ENCODE data around the gene SEPHS1. TPM values are rescaled to one million over a fixed set of nuclear protein-coding genes. Genes with fewer than 3 reads are reported as not detected.

The SEPHS1 gene
- polyA plus RNA-seq, 1 experiment, result 76.9 TPM

- H3K4me3 ChIP-seq (ENCODE audit: low read depth, low read length), result no peak overlapping the region
- H3K27ac ChIP-seq (ENCODE audit: low read depth, low read length), result no peak overlapping the region
- H3K9me3 ChIP-seq (ENCODE audit: control insufficient read depth, insufficient read depth, low read length), result no peaks in the 10 kb centered on the region
- no peak for DNase-seq (ENCODE audit: low read depth, low spot score)
- POLR2A ChIA-PET, result interaction anchor here (0.6 kb wide), 2 partner anchors 17 to 1780 kb away, joined by 3 to 12 read pairs; no protein-coding TSS in a partner anchor
- CTCF ChIA-PET, result interaction anchor here (0.6 kb wide), 1 partner anchor 49 kb away, joined by 6 read pairs; no protein-coding TSS in a partner anchor
- no peak for TF ChIP-seq CTCF (IDR thresholded peaks at IDR 0.05; ENCODE audit: low read depth, low read length)
- H3K27me3 ChIP-seq (ENCODE audit: control insufficient read depth, insufficient read depth, low read length), result no peaks in the 10 kb centered on the region
Measured at GRCh38 chr10:13268841-13269240, 79.3 kb downstream of the SEPHS1 start.

GRCh38 chr10:13268310-13268709 lies 79.8 kb downstream of the SEPHS1 start:
- Histone ChIP-seq H3K9me3 (ENCODE audit: control insufficient read depth, insufficient read depth, low read length) (no peaks in the 10 kb centered on the region), H3K27ac (ENCODE audit: low read depth, low read length) (no peak overlapping the region), H3K27me3 (ENCODE audit: control insufficient read depth, insufficient read depth, low read length) (no peaks in the 10 kb centered on the region), H3K4me3 (ENCODE audit: low read depth, low read length) (no peak overlapping the region)
- TF ChIP-seq CTCF (IDR thresholded peaks at IDR 0.05; ENCODE audit: low read depth, low read length), result no peak
- no peak for DNase-seq (ENCODE audit: low read depth, low spot score)
- ChIA-PET CTCF (interaction anchor here (1.0 to 1.3 kb wide), 2 partner anchors 8 to 35 kb away, joined by 3 read pairs; no protein-coding TSS in a partner anchor), POLR2A (interaction anchor here (0.6 kb wide), 2 partner anchors 17 to 1781 kb away, joined by 3 to 12 read pairs; no protein-coding TSS in a partner anchor)

Other genes starting within 250 kb of the SEPHS1 start
- 73.8 and 82.7 TPM in 2 replicates for gene OPTN, start 248.1 kb downstream of the SEPHS1 start, polyA plus RNA-seq (2011; rRNA removed)
- 2.0 and 2.6 TPM in 2 replicates for gene MCM10, start 186.7 kb downstream of the SEPHS1 start, polyA plus RNA-seq (2011; rRNA removed)
- not detected in 2 replicates for gene UCMA, start 113.9 kb downstream of the SEPHS1 start, polyA plus RNA-seq (2011; rRNA removed)
- gene PHYH, start 48.2 kb downstream of the SEPHS1 start, polyA plus RNA-seq (2011; rRNA removed), result 15.3 and 16.7 TPM in 2 replicates
- gene BEND7, start 180.7 kb upstream of the SEPHS1 start, polyA plus RNA-seq (2011; rRNA removed), result 2.1 TPM in 2 replicates
- gene PRPF18, start 238.7 kb upstream of the SEPHS1 start, polyA plus RNA-seq (2011; rRNA removed), result 19.3 and 25.4 TPM in 2 replicates

All from AG04450 (cell line).